IMR-90 (cell line): ENCODE measurements around the gene WDR91.

Experiments
- POLR2A ChIP-seq: IDR thresholded peaks from 2 replicates; pipeline ENCODE4 v1.6.1; 2012; ENCODE audit warnings: mild to moderate bottlenecking, low read depth, low read length
- RAD21 ChIP-seq: IDR thresholded peaks from 2 replicates; pipeline ENCODE4 v1.6.1; 2012; ENCODE audit warnings: low read length, improper control_type of control experiment

DNA sequence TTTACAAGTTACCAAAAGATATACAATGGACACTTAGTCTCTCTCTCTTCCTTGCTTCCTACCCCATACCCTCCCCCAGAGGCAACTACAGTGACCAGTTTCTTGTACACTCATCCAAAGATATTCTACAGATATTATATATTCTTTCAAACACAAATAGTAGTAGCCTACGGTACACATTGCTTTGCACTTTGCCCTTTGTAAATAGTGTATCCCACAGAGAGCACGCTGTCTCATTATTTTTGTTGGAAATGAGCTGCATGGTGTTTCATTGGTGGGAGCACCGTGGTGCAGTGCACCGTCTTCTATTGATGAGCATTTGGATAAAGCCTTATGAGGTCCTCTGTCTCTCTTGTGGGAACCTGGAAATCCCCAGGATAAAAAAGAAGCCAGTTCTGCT is 46.5 kb upstream of the WDR91 start:
- no peak for TF ChIP-seq POLR2A
- no peak for TF ChIP-seq RAD21
